GM18507 (cell line): Measurements from ENCODE around the gene CLCN4.
A peak's percentile ranks its signal among the peaks of the same experiment; 100 is the strongest.

ENCODE experiments used
- DNase-seq: peaks from one replicate; pipeline ENCODE4 v3.0.0; 2011; ENCODE audit warnings: low read depth; ENCODE audit not compliant: insufficient read length; ENCODE audit errors: extremely low spot score
- FAIRE-seq: peaks from 2 replicates; lab custom pipeline; 2011; peaks lifted over from hg19 to GRCh38; lab: Jason Lieb, UNC

The CLCN4 gene

DNA sequence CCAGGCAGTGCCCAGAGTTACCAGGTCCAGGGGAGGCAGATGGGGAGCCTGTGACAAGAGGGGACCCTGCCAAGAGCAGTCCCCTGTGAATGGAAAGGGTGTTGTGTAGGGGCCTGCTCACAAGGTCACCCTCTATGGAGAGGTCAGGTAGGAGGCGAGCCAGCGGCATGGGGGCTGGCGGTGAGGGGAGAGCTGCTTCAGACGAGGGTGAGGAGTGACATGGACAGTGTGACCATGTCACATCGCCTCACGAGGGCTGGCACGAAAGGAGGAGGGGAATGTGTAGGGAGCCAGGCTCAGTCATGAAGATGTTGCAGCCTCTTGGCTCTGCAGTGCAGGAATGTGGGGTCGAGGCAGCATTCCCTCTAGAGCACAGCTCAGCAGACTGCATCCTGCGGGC, 29.6 kb downstream of the CLCN4 start:
- FAIRE-seq = no peak
- DNase-seq = no peak

DNA sequence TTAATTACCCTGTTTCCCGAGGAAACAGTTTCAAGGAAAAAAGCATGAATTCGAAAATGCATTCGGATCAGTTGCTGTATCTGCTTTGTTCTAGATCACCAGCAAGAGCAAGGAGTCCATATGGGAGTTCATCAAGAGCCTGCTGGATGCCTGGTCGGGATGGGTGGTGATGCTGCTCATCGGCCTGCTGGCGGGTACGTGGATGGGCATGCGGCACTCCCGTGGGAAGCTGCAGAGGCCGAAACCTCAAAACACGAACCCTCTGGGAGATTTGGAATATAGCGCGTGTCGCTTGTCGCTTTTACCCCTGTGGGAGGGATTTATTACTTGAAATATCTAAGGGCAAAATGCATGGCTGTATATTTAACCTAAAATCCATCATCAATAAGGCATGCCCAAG, 30.6 kb downstream of the CLCN4 start:
- no peak for FAIRE-seq
- no peak for DNase-seq

DNA sequence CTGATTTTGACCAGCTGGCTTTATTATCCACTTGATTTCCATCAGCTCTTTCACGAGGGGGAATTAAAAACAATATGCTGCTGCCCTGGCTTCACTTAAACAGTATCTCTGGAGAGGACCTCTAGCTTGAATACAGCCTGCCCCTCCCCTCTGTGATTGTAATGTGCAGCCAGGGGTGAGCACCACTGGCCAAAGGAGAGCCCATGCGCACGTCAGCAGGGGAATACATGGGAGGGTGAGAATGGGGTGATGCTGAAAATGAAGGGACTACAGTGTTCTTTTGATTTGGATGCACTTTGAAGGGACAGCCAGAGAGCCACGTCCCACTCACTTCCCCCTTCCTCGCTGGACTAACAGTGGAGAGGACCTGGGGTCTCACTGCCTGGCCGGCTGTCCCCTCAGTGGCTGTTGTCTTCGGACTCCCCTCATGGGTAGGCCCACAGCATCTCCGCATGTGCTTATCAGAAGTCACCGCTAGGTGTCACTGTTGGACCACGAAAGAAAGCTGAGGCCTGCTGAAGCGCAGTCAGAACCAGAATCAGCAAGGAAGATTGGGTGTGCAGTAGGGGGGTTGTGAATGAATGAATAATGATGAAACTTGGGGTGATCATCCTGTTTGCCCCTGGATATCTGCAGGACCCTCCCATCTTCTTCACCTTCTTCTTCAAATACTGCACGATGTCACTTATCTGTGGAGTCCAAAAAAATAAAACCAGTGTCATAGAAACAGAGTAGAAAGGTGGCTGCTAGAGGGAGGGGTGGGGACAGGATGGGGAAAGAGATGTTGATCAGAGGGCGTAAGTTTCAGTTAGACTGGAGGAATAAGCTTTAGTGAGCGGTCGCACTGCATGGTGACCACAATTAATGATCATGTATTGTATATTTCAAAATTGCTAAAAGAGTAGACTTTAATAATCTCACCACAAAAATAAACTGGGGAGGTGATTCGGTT, 32.8 kb downstream of the CLCN4 start:
- FAIRE-seq = peak; percentile 72
- no peak for DNase-seq

DNA sequence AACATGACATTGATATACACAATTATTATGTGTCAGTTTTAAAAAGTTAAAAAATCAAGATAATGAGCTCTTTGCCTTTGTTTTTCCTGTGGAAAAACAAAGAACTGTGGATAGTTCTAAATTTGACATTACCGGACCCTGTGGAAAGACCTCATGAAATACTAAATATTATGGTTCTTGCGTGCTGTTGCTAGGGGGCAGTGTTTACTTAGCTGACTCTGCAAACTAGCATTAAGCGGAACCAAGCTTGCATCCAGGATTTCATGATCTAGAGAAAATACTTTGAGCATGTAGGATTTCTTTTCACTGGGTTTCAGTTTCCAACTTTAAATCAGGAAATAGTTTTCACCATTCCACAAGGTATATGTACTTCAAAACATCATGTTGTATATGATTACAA, 33.6 kb downstream of the CLCN4 start:
- FAIRE-seq = no peak

DNA sequence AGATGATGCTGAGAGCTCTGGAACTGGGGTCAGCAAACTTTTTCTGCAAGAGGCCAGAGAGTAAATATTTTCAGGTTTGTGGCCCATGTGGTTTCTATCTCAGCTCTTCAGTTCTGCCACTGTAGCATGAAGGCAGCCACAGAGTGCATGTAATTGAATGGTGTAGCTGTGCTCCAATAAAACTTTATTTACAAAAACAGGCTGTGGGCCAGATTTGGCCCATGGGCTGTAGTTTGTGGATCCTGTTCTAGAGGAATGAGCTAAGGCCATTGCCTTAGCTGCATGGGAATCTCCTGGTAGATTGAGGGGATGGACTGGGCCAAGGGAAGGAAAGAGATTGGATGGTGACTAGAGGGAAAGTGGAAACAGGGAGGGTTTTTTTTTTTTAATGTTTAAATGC, 36.8 kb downstream of the CLCN4 start:
- DNase-seq (no peak), FAIRE-seq (no peak)

More for the DNA sequence above, 33.6 kb downstream of the CLCN4 start:
- DNase-seq = no peak

DNA sequence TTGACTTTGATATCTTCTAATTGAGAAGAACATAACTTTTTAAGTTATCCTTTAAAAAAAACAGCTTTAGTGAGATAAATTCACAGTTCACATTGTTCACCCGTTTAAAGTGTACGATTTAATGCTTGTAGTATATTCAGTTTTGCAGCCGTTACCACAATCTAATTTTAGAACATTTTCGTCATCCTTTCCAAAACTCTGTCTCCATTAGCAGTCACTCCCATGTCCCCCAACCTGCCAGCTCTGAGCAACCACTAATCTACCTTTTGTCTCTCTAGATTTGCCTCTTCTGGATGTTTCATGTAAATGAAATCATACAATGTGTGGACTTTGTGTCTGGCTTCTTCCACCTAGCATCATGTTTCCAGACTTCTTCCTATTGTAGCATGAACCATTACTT, 38.6 kb downstream of the CLCN4 start:
- FAIRE-seq (no peak), DNase-seq (no peak)

DNA sequence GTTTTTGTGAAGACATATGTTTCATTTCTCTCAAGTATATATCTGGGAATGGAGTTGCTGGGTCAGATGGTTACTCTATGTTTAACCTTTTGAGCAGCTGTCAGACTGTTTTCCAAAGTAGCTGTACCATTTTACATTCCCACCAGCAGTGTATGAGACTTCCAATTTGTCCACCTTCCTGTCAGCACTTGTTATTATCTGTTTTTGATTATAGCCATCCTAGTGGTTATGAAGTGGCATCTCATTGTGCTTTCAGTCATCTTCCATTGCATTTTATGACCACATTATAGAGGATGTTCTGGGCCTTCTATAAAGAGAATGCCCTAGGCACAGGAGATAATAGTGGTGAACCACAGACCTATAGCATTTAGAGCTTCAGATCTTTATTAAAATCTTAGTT, 39.2 kb downstream of the CLCN4 start:
- DNase-seq = no peak
- FAIRE-seq = no peak

DNA sequence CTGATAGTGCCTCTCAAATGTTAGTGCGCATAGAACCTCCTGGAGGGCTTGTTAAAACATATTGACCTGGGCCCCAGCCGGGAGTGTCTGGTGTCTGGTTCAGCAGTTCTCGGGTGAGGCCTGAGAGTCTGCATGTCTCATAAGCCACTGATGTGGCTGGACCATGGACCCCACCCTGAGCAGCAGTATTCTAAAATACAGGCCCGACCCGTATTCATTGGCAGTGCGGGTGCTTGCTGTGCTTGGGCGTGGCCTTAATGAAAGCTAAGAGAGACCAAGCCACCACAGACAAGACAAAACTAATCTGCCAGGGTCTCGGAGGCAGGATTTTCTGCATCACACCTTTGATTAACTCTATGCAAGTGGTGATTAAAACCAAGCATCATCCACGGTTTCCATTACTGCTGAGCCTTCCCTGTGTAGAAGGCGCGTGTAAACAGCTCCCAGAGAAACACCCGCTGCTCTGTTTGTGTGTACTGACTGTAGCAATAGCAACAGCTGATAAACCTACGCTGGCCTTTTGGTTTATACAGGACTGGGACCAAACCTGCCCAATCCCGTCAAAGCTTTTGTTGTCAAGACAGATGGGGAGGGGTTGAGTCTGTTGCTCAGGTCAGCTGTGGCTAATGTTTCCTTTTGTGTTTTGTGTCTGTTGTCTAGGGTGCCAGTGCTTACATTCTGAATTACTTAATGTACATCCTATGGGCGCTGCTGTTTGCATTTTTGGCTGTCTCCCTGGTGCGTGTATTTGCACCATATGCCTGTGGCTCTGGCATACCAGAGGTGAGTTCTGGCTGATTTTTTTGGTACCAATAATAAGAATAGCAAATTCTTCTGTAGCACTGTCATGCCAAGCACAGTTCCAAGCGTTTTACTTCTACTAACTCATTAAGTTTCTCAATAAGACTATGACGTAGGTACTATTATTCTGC, 40.8 kb downstream of the CLCN4 start:
- FAIRE-seq (no peak), DNase-seq (no peak)

DNA sequence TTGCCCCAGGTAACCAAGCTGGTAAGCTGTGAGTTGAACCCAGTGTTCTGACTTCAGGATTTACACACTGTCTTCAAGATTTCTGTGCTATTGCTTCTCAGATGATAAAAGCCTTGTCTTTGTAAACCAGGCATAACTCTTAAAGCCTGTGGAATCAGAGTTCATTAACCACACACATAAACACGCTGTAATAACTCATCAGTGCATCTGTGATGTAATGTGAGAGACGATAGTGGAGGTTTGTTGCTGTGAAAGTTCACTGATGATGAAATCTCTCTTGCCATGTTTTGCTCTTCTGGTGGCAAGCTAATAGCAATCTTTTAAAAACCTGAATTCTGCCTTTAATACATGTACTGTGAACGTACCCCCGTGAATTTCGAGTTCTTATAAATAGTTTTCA, 41.5 kb downstream of the CLCN4 start:
- no peak for FAIRE-seq
- DNase-seq = no peak

DNA sequence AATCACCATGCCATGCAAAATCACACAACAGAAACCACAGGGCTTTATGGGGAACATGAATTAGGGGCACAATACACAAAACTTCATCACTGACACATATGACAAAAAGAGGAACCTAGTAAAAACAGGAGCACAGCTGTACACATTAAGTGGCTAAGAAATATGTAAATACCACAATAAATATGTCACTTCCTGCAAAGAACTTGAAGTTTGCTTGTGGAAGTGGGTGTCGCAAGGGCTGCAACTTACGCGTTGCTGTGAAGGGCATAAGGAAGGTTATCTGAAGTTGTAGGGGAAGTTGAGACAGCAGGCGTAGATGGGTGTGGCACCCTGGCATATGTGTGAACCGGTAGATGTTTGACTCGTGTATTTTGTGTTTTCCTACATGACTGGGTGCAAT, 42.4 kb downstream of the CLCN4 start:
- FAIRE-seq (no peak), DNase-seq (peak; percentile 3)

DNA sequence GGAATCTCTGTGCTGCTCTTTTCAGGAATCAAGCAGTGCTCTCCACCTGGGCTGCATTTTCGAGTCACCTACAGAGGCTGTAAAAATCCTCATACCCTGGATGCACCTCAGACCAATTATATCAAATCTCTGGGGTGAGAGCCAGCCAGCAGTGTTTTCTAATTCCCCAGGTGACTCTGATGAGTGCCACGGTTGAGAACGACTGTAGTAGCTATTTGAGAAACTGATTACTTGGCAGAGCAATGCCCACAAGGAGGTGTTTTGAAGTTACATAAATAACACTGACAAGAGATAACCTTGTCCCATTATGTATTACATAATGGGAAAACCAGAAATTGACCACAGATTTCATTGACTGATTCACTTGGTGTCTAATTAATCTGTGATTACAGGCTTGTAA, 46.8 kb downstream of the CLCN4 start:
- no peak for DNase-seq
- no peak for FAIRE-seq

DNA sequence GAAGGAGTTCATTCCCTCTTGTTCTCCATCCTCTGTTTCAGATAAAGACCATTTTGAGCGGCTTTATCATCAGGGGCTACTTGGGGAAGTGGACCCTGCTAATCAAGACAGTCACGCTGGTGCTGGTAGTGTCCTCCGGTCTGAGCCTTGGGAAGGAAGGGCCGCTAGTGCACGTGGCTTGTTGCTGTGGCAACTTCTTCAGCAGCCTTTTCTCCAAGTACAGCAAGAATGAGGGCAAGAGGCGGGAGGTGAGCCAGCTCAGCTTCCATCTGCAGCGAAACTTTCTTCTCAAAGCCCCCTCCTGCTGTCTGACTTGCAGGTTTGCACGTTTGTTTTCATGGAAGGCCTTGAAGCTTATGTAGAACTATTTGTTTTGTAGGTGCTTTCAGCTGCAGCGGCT, 49.5 kb downstream of the CLCN4 start:
- DNase-seq (no peak), FAIRE-seq (no peak)

DNA sequence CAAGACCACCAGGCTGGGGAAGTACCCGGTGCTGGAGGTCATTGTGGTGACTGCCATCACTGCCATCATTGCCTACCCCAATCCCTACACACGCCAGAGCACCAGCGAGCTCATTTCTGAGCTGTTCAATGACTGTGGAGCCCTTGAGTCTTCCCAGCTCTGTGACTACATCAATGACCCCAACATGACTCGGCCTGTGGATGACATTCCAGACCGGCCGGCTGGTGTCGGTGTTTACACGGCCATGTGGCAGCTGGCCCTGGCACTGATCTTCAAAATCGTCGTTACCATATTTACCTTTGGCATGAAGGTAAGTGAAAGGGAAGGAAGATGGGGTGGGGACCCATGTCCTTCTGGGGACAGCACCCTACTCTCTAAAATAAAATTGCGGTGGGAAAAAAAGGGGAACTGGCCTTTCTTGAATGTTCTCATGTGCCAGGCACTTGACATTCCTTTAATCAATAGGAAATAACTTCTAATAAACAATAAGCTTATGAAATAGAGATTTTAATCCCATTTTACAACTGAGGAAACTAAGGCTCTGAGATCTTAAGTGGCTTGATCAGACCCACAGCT, 51.6 kb downstream of the CLCN4 start:
- FAIRE-seq (no peak), DNase-seq (no peak)

DNA sequence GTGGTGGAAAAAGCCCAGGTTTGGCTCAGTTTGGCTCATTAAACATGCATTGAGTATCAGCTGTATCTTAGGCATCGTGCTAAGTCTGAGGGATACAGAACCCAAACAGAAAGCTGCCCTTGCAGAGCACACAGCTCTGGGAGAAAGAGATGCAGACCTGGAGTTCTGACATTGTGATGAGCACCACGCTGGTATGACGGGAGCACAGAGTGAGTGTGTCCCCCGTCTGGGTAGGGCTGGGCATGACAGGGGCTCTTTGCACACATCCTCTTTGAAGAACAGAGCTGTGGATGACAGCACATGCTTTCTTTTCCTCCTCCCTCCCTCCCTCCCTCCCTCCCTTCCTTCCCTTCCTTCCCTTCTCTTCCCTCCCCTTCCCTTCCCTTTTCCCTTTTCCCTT, 52.2 kb downstream of the CLCN4 start:
- DNase-seq (no peak), FAIRE-seq (no peak)

DNA sequence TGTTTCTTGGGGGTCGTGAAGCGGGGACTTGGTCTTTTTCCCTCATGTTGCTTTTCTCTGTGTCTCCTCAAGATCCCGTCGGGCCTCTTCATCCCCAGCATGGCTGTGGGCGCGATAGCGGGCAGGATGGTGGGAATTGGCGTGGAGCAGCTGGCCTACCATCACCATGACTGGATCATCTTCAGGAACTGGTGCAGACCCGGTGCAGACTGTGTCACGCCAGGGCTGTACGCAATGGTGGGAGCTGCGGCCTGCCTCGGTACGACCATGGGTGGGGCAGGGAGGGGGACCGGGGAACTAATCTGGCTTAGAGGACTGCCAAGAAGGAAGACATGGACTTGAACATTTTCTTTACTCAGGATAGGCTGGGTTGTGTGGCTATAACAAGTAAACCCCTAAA, 55.6 kb downstream of the CLCN4 start:
- no peak for FAIRE-seq

DNA sequence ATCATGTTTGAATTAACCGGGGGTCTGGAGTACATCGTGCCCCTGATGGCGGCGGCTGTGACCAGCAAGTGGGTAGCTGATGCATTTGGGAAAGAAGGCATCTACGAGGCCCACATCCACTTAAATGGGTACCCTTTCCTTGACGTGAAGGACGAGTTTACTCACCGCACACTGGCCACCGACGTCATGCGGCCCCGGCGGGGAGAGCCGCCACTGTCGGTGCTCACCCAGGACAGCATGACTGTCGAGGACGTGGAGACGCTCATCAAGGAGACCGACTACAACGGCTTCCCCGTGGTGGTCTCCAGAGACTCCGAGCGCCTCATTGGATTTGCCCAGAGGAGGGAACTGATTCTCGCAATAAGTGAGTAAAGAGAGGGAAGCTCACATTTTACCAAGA, 56.9 kb downstream of the CLCN4 start:
- FAIRE-seq (no peak), DNase-seq (no peak)

More for the DNA sequence above, 55.6 kb downstream of the CLCN4 start:
- DNase-seq = no peak

DNA sequence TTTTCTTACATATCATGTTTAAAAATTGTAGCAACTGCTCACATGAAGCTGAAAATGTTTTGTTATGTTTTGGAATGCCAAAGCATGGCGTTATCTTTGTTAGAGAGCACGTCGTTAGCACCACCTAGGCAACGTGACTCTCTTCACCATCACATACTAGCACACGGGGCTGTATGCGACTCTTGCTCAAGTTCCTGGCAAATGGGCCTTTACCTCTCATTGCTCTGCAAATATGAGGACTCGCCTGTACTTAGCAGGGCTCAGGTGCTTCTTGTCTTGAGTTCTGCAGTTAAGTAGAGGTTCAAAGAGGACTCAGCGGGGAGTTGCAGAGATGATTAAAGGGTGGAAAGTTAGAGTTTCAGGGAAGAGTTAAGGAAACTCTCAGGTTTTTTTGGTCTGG, 59.4 kb downstream of the CLCN4 start:
- no peak for FAIRE-seq
- no peak for DNase-seq

DNA sequence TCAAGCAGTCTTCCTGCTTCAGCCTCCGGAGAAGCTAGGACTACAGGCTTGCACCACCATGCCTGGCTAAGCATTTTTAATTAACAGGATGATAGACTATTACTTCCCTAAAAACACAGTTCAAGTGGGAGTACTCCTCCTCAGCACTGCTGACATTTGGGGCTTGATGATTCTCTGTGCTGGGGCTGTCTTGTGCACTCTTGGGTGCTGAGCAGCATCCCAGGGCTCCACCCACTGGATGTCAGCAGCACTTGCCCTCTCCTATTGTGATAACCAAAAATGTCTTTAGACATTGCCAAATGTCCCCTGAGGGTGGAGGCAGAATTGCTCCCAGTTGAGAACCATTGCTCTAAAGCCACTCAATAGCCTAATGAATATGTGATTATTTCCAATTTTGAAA, 60.4 kb downstream of the CLCN4 start:
- FAIRE-seq (no peak), DNase-seq (no peak)

DNA sequence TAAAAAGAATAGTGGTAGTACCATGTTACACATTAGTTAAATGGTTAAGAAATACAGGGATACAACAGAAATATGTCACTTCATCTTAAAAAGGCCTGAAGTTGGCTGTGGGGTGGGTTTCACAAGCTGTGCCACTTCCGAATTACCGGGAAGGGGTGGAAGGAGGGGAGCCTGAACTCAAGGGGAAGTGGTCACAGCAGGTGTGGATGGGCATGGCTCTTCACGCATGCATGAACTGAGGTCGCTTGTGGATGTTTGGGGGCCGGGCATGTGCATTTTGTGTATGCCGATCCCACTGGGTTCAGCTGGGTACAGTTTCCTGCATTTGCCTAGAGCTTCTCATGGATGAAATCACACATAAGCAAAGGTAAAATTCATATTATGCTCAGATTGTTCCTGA, 64.9 kb downstream of the CLCN4 start:
- no peak for DNase-seq
- peak; percentile 39 for FAIRE-seq

DNA sequence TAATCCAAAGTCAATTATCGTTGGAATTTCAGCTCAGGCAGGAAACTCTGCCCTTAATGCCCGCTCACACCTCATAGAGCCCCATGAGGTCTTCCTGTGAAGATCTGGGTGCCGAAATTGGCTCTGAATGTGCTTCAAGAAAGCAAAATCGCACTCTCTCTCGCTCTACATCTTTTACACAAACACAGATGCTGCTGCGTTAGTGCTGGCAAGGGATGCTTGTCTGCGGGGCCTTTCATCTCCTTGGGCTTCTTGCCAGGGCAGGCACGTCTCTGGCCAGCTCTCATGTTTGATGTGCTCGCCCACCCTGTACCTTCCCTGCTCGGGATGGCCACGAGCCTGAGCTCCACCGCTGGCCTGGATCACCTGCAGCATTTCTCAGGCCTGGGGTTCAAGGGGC, 66.5 kb downstream of the CLCN4 start:
- FAIRE-seq = no peak
- no peak for DNase-seq
